ENCODE results near the gene GNB1. TPM values are rescaled to one million over a fixed set of nuclear protein-coding genes. Genes with fewer than 3 reads are reported as not detected.

Gene GNB1
- total RNA-seq, 1 experiment from 2014 or later = 400 TPM

DNA sequence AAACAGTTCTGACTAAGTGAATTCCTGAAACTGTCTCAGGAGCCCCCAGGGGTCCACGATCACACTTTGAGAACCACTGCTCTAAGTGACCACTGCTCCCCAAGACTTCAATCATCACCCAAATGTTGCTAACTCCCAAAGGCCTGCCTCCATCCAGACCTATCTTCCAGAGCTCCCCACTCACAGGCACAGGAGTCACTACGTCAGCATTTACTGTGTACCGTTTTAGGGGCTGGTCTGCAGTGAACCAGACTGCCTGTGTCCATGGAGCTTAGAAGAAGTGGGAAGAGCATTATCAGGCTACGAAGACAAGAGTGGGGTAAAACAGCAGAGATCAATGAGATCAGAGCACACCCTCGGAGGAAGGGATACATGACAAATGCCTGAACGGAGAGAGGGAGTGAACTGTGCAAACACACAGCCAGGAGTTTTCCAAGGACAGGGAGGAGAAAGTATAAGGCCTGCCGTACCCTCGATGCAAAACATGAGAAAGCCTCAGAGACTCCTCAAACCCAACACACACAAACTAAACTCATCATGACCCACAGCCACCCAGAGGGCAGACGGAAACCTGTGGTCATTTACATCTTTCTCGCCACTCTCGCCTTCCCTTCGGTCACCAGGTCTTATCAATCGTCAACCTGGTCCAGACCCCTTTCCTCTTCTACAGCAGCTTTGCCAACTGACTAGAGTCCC is 10.1 kb downstream of the GNB1 start:
- H3K9me3 ChIP-seq (ENCODE audit: control insufficient read depth, low read depth, low read length) = no peaks in the 10 kb centered on the region
- TF ChIP-seq, protein P1, sequence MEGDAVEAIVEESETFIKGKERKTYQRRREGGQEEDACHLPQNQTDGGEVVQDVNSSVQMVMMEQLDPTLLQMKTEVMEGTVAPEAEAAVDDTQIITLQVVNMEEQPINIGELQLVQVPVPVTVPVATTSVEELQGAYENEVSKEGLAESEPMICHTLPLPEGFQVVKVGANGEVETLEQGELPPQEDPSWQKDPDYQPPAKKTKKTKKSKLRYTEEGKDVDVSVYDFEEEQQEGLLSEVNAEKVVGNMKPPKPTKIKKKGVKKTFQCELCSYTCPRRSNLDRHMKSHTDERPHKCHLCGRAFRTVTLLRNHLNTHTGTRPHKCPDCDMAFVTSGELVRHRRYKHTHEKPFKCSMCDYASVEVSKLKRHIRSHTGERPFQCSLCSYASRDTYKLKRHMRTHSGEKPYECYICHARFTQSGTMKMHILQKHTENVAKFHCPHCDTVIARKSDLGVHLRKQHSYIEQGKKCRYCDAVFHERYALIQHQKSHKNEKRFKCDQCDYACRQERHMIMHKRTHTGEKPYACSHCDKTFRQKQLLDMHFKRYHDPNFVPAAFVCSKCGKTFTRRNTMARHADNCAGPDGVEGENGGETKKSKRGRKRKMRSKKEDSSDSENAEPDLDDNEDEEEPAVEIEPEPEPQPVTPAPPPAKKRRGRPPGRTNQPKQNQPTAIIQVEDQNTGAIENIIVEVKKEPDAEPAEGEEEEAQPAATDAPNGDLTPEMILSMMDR (conservative IDR thresholded peaks at IDR 0.05) = no peak
- no peak overlapping the region for H4K8ac ChIP-seq (replicated peaks; ENCODE audit: insufficient read length, low read depth, low read length)
- no peak overlapping the region for H3T11ph ChIP-seq (ENCODE audit: low read length)
- H4K91ac ChIP-seq (ENCODE audit: insufficient read length, low read depth, low read length) = no peak overlapping the region
- H3K27me3 ChIP-seq (ENCODE audit: insufficient read depth, low read length) = no peaks in the 10 kb centered on the region
- H2BK15ac ChIP-seq (ENCODE audit: low read depth, low read length) = no peak overlapping the region
- H2BK12ac ChIP-seq (ENCODE audit: insufficient read length, low read depth, low read length) = no peak overlapping the region
- H2BK120ac ChIP-seq (ENCODE audit: low read depth, low read length, poor library complexity, severe bottlenecking) = no peak overlapping the region
- H4K20me1 ChIP-seq (ENCODE audit: control insufficient read depth, insufficient read depth, insufficient read length) = peaks cover 3% of the 10 kb centered on the region
- H2AK5ac ChIP-seq (ENCODE audit: insufficient read length, low read length) = no peak overlapping the region
- H3K9ac ChIP-seq (ENCODE audit: extremely low read depth, insufficient read length, low read length) = no peak overlapping the region
- H3K4ac ChIP-seq (ENCODE audit: low read depth, low read length) = no peak overlapping the region
- no CpG with 5 or more reads among the region's 13 CpGs for WGBS (ENCODE audit: extremely low coverage, insufficient read length, low lambda C conversion rate)
- no peak overlapping the region for H2AFZ ChIP-seq (ENCODE audit: low read length)
- H3K79me1 ChIP-seq (ENCODE audit: insufficient read depth, low read depth, low read length, poor library complexity, severe bottlenecking) = no peaks in the 10 kb centered on the region
- H3K18ac ChIP-seq (ENCODE audit: insufficient read length, low read depth, low read length) = no peak overlapping the region
- no peak overlapping the region for H3K27ac ChIP-seq (ENCODE audit: insufficient read length, low read depth, low read length)
- H3K4me2 ChIP-seq (ENCODE audit: insufficient read depth, insufficient read length, low read length) = no peak overlapping the region
- H3K56ac ChIP-seq (ENCODE audit: insufficient read length, low read depth, low read length) = no peak overlapping the region
- no peaks in the 10 kb centered on the region; the same call in 1 of the 2 replicates for H3K4me1 ChIP-seq (ENCODE audit: insufficient read depth, low read length)
- no peak overlapping the region for H2BK20ac ChIP-seq (ENCODE audit: low read depth, low read length, poor library complexity, severe bottlenecking)
- H3K4me3 Mint-ChIP-seq = no peak overlapping the region
- no peak for DNase-seq
- peaks cover 36 to 50% of the 10 kb centered on the region in 2 experiments for H3K4me1 Mint-ChIP-seq
- H3K36me3 Mint-ChIP-seq (ENCODE audit: insufficient read depth in 1 of 3, low read depth in 3 of 3) = peaks cover 22 to 30% (median 30%) of the 10 kb centered on the region in 3 experiments
- H3K9me3 Mint-ChIP-seq = peaks cover 0 to 3% of the 10 kb centered on the region in 2 experiments; a peak in 1 of 5 replicates
- no peaks in the 10 kb centered on the region for H3K27me3 Mint-ChIP-seq (ENCODE audit: low read depth)
- H3K27ac Mint-ChIP-seq = peak overlapping the region; percentile 1 to 76 (median 36); a peak in 5 of 7 replicates
- H4K5ac ChIP-seq (ENCODE audit: insufficient read length, low read depth, low read length) = no peak overlapping the region
- no peak overlapping the region for H3K14ac ChIP-seq (ENCODE audit: insufficient read depth, low read length)
- H2BK5ac ChIP-seq (ENCODE audit: insufficient read length, low read length) = no peak overlapping the region
- H3K79me2 ChIP-seq (ENCODE audit: insufficient read depth, low read length) = peaks cover 67% of the 10 kb centered on the region
- no peak overlapping the region for H3K23ac ChIP-seq (ENCODE audit: insufficient read length, low read depth, low read length)
- no peaks in the 10 kb centered on the region for H3K23me2 ChIP-seq (ENCODE audit: insufficient read length, low read depth, low read length, poor library complexity, severe bottlenecking)

All from H9 (cell line).